Loucy (cell line): Measurements from ENCODE around the gene GPHN.

Experiments used
- EZH2phosphoT487 ChIP-seq: fragments of 200-600 bp; IDR thresholded peaks from 2 replicates; pipeline ENCODE4 v1.6.1; 2018; ENCODE audit warnings: antibody characterized with exemption, mild to moderate bottlenecking, moderate library complexity, borderline replicate concordance
- TF ChIP-seq, protein P1 (sequence below): fragments of 200-600 bp; sonication (generic); conservative IDR thresholded peaks from 2 replicates; pipeline ENCODE4 v1.5.1; 2014; ENCODE audit warnings: mild to moderate bottlenecking, antibody characterized with exemption, low read length

DNA sequence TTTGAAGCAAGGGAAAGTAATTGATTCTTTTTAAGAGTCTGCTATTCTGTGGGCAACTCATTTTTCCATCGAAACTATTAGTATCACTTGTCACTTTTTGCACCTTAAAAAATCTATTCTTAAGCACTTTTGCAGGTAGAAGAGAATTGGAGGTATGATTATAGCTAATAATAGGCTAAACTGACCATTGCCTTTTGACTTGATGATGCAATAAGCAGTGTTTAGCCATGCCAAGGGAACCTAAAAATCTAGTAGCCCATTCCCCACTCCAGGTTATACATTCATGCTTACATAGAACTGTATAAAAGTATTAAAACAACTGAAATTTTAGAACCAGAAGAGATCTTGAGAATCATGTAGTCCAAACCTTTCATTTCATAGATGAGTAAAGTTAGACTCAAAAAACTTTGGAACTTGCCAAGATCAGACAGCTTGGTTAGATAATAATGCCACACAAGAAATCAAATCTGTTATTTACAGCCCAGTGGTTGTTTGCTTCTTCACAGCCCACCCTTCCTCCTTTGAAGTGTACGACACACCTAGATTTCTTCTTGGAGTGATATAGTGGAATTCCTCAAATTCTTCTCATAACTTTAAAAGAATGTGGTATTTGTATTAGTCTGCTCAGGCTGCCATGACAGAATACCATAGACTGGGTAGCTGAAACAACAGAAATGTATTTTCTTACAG is 659.6 kb downstream of the GPHN start:
- TF ChIP-seq, protein P1, sequence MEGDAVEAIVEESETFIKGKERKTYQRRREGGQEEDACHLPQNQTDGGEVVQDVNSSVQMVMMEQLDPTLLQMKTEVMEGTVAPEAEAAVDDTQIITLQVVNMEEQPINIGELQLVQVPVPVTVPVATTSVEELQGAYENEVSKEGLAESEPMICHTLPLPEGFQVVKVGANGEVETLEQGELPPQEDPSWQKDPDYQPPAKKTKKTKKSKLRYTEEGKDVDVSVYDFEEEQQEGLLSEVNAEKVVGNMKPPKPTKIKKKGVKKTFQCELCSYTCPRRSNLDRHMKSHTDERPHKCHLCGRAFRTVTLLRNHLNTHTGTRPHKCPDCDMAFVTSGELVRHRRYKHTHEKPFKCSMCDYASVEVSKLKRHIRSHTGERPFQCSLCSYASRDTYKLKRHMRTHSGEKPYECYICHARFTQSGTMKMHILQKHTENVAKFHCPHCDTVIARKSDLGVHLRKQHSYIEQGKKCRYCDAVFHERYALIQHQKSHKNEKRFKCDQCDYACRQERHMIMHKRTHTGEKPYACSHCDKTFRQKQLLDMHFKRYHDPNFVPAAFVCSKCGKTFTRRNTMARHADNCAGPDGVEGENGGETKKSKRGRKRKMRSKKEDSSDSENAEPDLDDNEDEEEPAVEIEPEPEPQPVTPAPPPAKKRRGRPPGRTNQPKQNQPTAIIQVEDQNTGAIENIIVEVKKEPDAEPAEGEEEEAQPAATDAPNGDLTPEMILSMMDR: no peak
- TF ChIP-seq EZH2phosphoT487: no peak
